Hepatocyte (in vitro differentiated cells): ENCODE results near the gene ZNF664. TPM values are rescaled to one million over a fixed set of nuclear protein-coding genes. Genes with fewer than 3 reads are reported as not detected.

Source experiments
- DNase-seq: peaks from one replicate; pipeline ENCODE4 v3.0.0-alpha.2; 2016; ENCODE audit warnings: low spot score
- H2AFZ ChIP-seq: fragments of 200-600 bp; sonication (generic); 2 replicates; pipeline ENCODE4 v1.6.0; 2016; ENCODE audit warnings: antibody characterized with exemption, mild to moderate bottlenecking
- H3K27ac ChIP-seq: fragments of 200-600 bp; sonication (generic); 2 replicates; pipeline ENCODE4 v1.5.1; 2016; ENCODE audit warnings: mild to moderate bottlenecking
- H3K27me3 ChIP-seq: fragments of 200-600 bp; sonication (generic); 2 replicates; pipeline ENCODE4 v1.6.1; 2016
- H3K36me3 ChIP-seq: fragments of 200-600 bp; sonication (generic); replicated peaks from 2 replicates; pipeline ENCODE4 v1.5.1; 2016; ENCODE audit warnings: low read depth; ENCODE audit not compliant: insufficient read depth
- H3K4me1 ChIP-seq: fragments of 200-600 bp; sonication (generic); 2 replicates; pipeline ENCODE4 v1.5.1; 2016; ENCODE audit warnings: mild to moderate bottlenecking, moderate library complexity; ENCODE audit not compliant: insufficient read depth
- H3K4me2 ChIP-seq: fragments of 200-600 bp; sonication (generic); 2 replicates; pipeline ENCODE4 v1.6.0; 2016
- H3K4me3 ChIP-seq: fragments of 200-600 bp; sonication (generic); 2 replicates; pipeline ENCODE4 v1.5.1; 2016; ENCODE audit warnings: mild to moderate bottlenecking
- H3K79me2 ChIP-seq: fragments of 200-600 bp; sonication (generic); 2 replicates; pipeline ENCODE4 v1.6.0; 2017; ENCODE audit warnings: mild to moderate bottlenecking
- H3K9me2 ChIP-seq: fragments of 200-600 bp; sonication (generic); replicated peaks from 2 replicates; pipeline ENCODE4 v1.6.0; 2017; ENCODE audit warnings: mild to moderate bottlenecking; ENCODE audit not compliant: insufficient read depth
- H3K9me3 ChIP-seq: fragments of 200-600 bp; sonication (generic); 2 replicates; pipeline ENCODE4 v1.5.1; 2016; ENCODE audit warnings: low read depth, mild to moderate bottlenecking
- H4K20me1 ChIP-seq: fragments of 200-600 bp; sonication (generic); 2 replicates; pipeline ENCODE4 v1.6.0; 2016; ENCODE audit warnings: mild to moderate bottlenecking; ENCODE audit not compliant: insufficient read depth, poor library complexity, severe bottlenecking
- CTCF ChIP-seq: fragments of 200-600 bp; sonication (generic); IDR thresholded peaks from 2 replicates; pipeline ENCODE4 v1.5.1; 2016; ENCODE audit warnings: antibody characterized with exemption, mild to moderate bottlenecking; ENCODE audit not compliant: poor library complexity
- EZH2 ChIP-seq: fragments of 200-600 bp; sonication (generic); IDR thresholded peaks from 2 replicates; pipeline ENCODE4 v1.6.1; 2016; ENCODE audit warnings: antibody characterized with exemption, mild to moderate bottlenecking, borderline replicate concordance
- EZH2phosphoT487 ChIP-seq: fragments of 200-600 bp; sonication (generic); IDR thresholded peaks from one replicate; pipeline ENCODE4 v1.6.1; 2018; ENCODE audit warnings: antibody characterized with exemption, mild to moderate bottlenecking, low read depth, moderate library complexity; ENCODE audit not compliant: unreplicated experiment, severe bottlenecking
- WGBS: methylation state at CpG from one replicate; pipeline ENCODE4 v1.1.6; 2016; ENCODE audit warnings: low lambda C conversion rate; ENCODE audit errors: missing lambda C conversion rate; 5-methylcytosine and 5-hydroxymethylcytosine counted together
- polyA plus RNA-seq: library from polyadenylated mRNA; unstranded; fragments of >200 nt; fragmentation: Nextera tagmentation; extraction: Ambion mirVana; gene quantifications from 2 replicates; pipeline ENCODE4 v1.2.1, GENCODE V29; 2016
- total RNA-seq: library from RNA; depleted of rRNA; stranded (reverse); fragments of >200 nt; gene quantifications from 2 replicates; pipeline ENCODE4 v1.2.3, GENCODE V29; 2014

Gene ZNF664
- total and polyA plus RNA-seq, 2 experiments from 2014 or later = 17.6 to 80.4 TPM

GRCh38 chr12:123954647-123955350 lies 18.2 kb upstream of the ZNF664 start:
- Histone ChIP-seq H3K79me2 (peaks cover 32% of the 10 kb centered on the region), H3K36me3 (no peaks in the 10 kb centered on the region), H3K27ac (no peak overlapping the region), H4K20me1 (no peaks in the 10 kb centered on the region), H3K4me3 (no peak overlapping the region), H3K27me3 (no peaks in the 10 kb centered on the region), H2AFZ (no peak overlapping the region), H3K9me2 (no peaks in the 10 kb centered on the region), H3K4me2 (no peak overlapping the region), H3K4me1 (peaks cover 3% of the 10 kb centered on the region), H3K9me3 (no peaks in the 10 kb centered on the region)
- 94% methylated on average over 10 of the region's 10 CpGs for WGBS
- DNase-seq = no peak
- TF ChIP-seq CTCF (no peak), EZH2 (no peak)

GRCh38 chr12:123956249-123956648 lies 16.8 kb upstream of the ZNF664 start:
- Histone ChIP-seq H2AFZ (no peak overlapping the region), H3K9me3 (no peaks in the 10 kb centered on the region), H3K36me3 (no peaks in the 10 kb centered on the region), H3K79me2 (peaks cover 35% of the 10 kb centered on the region), H4K20me1 (no peaks in the 10 kb centered on the region), H3K4me2 (no peak overlapping the region), H3K27ac (no peak overlapping the region), H3K4me1 (peaks cover 3% of the 10 kb centered on the region), H3K9me2 (no peaks in the 10 kb centered on the region), H3K4me3 (no peak overlapping the region), H3K27me3 (no peaks in the 10 kb centered on the region)
- TF ChIP-seq EZH2phosphoT487 = no peak
- TF ChIP-seq CTCF = no peak
- TF ChIP-seq EZH2 = no peak
- DNase-seq = no peak
- 66% methylated on average over 9 of the region's 9 CpGs for WGBS

GRCh38 chr12:123957196-123957595 lies 15.8 kb upstream of the ZNF664 start:
- H3K9me2 ChIP-seq = no peaks in the 10 kb centered on the region
- 81% methylated on average over 3 of the region's 3 CpGs for WGBS

More at GRCh38 chr12:123957196-123957595, 15.8 kb upstream of the ZNF664 start:
- Histone ChIP-seq H3K4me2 (no peak overlapping the region), H2AFZ (no peak overlapping the region), H3K9me3 (no peaks in the 10 kb centered on the region), H3K27me3 (no peaks in the 10 kb centered on the region), H3K36me3 (no peaks in the 10 kb centered on the region), H3K4me1 (peaks cover 3% of the 10 kb centered on the region), H4K20me1 (no peaks in the 10 kb centered on the region), H3K27ac (no peak overlapping the region), H3K79me2 (peaks cover 30% of the 10 kb centered on the region), H3K4me3 (no peak overlapping the region)
- TF ChIP-seq CTCF = no peak
- no peak for TF ChIP-seq EZH2phosphoT487
- no peak for TF ChIP-seq EZH2
- no peak for DNase-seq
